SK-N-SH treated with all-trans-retinoic acid at 6 μM for 48 hours (cell line): ENCODE results near the gene TOX4.
A peak's percentile ranks its signal among the peaks of the same experiment; 100 is the strongest.

Source experiments
- ARNTL ChIP-seq: fragments of 450-650 bp; formaldehyde crosslinking; IDR thresholded peaks from 2 replicates; pipeline ENCODE4 v1.5.0; 2020; ENCODE audit warnings: low read depth, mild to moderate bottlenecking, moderate library complexity, borderline replicate concordance
- ESRRG ChIP-seq: fragments of 250-450 bp; sonication (Bioruptor Pico); IDR thresholded peaks from 2 replicates; pipeline ENCODE4 v1.6.1; 2021; ENCODE audit warnings: mild to moderate bottlenecking
- ZFP30 ChIP-seq: fragments of 450-650 bp; formaldehyde crosslinking; IDR thresholded peaks from 2 replicates; pipeline ENCODE4 v1.5.0; 2022; ENCODE audit warnings: mild to moderate bottlenecking, moderate library complexity
- ZNF70 ChIP-seq: fragments of 450-650 bp; formaldehyde crosslinking; IDR thresholded peaks from 2 replicates; pipeline ENCODE4 v1.5.0; 2020; ENCODE audit warnings: mild to moderate bottlenecking, moderate library complexity

DNA sequence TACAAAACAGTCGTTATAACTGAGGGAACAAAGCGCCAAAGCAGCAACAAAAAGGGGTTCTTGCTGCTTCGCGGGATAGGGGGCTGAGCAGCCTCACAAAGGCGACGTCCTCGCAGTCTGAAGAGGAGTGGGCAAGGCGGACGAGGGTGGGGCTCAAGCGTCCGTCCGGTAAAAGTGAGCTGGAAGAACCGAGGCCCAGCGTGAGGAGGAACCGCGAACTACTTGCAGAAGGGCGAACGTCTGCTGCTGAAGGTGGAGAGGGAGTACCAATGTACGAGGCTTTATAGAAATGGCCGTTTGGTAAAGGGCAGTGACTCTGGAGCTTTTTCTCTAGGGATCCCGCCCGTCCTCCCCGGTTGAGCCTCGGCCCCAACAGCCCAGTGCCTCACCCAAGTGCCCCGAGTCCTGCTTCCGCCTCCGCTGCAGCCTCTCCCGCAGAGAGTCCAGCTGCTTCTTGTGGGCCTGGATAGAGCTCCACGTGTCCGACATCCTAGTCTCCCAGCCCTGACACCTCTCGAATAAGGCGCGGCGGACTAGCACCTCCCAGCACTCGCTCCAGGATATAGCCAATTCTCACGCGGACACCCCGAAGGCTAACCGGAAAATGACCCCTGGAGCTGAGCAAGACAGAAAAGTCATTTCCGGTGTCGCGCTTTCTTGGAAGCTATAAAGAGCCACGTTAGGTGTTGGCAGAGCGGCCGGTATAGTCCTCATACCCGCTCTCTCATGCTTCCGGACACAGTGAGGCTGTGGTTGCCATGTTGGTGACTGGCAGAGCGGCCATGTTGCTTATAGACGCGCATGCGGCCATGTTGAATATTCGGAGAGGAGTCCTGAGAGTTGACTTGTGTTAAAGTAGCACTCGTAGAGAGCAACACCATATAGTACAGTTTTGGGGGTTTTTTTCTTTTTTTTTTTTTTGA lies 34.0 kb downstream of the TOX4 start, which contains the start of gene METTL3:
- no peak for TF ChIP-seq ESRRG (CRISPR knock-in tag)
- no peak for TF ChIP-seq ZFP30 (CRISPR knock-in tag)
- TF ChIP-seq ARNTL (CRISPR knock-in tag) = no peak
- peak; percentile 46 for TF ChIP-seq ZNF70 (CRISPR knock-in tag)
